ENCODE data around the gene ADAM19. TPM values are rescaled to one million over a fixed set of nuclear protein-coding genes. Genes with fewer than 3 reads are reported as not detected.

The ADAM19 gene
- total RNA-seq, 1 experiment from 2014 or later = 3.5 TPM

DNA sequence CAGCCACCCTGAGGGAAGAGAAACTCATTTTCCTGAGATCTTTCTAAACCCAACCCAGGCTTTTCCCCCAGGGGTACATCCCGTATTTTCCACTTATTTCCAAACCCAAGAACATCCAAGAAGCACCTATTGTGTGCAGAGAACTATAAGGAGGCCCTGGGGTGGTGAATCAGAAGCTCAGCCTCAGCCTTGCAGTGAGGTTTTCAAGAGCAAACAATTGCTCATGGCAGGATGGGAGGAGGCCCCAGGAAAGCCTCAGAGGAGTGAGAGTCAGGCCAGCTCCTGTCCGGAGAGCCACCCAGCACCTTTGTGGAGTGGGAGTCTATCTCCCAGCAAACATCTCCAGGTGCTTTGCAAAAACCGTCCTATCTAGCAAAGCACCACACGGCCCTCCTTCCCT, 96.4 kb downstream of the ADAM19 start:
- BruUV-seq (replicated peaks) = no TSS peak
- no peaks in the 10 kb centered on the region for H3K27me3 ChIP-seq (ENCODE audit: control insufficient read depth, insufficient read depth, low read length)
- TF ChIP-seq, protein P1, sequence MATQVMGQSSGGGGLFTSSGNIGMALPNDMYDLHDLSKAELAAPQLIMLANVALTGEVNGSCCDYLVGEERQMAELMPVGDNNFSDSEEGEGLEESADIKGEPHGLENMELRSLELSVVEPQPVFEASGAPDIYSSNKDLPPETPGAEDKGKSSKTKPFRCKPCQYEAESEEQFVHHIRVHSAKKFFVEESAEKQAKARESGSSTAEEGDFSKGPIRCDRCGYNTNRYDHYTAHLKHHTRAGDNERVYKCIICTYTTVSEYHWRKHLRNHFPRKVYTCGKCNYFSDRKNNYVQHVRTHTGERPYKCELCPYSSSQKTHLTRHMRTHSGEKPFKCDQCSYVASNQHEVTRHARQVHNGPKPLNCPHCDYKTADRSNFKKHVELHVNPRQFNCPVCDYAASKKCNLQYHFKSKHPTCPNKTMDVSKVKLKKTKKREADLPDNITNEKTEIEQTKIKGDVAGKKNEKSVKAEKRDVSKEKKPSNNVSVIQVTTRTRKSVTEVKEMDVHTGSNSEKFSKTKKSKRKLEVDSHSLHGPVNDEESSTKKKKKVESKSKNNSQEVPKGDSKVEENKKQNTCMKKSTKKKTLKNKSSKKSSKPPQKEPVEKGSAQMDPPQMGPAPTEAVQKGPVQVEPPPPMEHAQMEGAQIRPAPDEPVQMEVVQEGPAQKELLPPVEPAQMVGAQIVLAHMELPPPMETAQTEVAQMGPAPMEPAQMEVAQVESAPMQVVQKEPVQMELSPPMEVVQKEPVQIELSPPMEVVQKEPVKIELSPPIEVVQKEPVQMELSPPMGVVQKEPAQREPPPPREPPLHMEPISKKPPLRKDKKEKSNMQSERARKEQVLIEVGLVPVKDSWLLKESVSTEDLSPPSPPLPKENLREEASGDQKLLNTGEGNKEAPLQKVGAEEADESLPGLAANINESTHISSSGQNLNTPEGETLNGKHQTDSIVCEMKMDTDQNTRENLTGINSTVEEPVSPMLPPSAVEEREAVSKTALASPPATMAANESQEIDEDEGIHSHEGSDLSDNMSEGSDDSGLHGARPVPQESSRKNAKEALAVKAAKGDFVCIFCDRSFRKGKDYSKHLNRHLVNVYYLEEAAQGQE (IDR thresholded peaks at IDR 0.05; ENCODE audit: insufficient read depth in 1 of 2, low read depth in 2 of 2, low read length in 1 of 2) = no peak
- TF ChIP-seq POLR2AphosphoS5 (IDR thresholded peaks at IDR 0.05; ENCODE audit: low read depth, low read length) (no peak), SIN3A (IDR thresholded peaks at IDR 0.05; ENCODE audit: borderline replicate concordance, insufficient read depth, low read depth, low read length) (no peak), TCF7L2 (IDR thresholded peaks at IDR 0.05; ENCODE audit: low read depth, low read length) (no peak)
- TF ChIP-seq, protein P2, sequence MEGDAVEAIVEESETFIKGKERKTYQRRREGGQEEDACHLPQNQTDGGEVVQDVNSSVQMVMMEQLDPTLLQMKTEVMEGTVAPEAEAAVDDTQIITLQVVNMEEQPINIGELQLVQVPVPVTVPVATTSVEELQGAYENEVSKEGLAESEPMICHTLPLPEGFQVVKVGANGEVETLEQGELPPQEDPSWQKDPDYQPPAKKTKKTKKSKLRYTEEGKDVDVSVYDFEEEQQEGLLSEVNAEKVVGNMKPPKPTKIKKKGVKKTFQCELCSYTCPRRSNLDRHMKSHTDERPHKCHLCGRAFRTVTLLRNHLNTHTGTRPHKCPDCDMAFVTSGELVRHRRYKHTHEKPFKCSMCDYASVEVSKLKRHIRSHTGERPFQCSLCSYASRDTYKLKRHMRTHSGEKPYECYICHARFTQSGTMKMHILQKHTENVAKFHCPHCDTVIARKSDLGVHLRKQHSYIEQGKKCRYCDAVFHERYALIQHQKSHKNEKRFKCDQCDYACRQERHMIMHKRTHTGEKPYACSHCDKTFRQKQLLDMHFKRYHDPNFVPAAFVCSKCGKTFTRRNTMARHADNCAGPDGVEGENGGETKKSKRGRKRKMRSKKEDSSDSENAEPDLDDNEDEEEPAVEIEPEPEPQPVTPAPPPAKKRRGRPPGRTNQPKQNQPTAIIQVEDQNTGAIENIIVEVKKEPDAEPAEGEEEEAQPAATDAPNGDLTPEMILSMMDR (IDR thresholded peaks at IDR 0.05) = no peak
- no peaks in the 10 kb centered on the region for H3K9me3 ChIP-seq (ENCODE audit: control insufficient read depth, insufficient read depth, low read depth, low read length)
- H3K4me3 ChIP-seq (ENCODE audit: low read depth in 2 of 2, low read length in 2 of 2) = no peak overlapping the region
- DNase-seq (ENCODE audit: low read depth, low spot score) (no peak), ATAC-seq (peak; percentile 49; the same call in 1 of the 2 replicates)
- intact Hi-C loops (cut with micrococcal nuclease; ENCODE audit: unreplicated experiment) = loop anchor here (5.0 kb wide), 1 partner anchor 137 kb away; no protein-coding TSS in a partner anchor
- in situ Hi-C loops (cut with HindIII; ENCODE audit: low pct_unique_long_range_greater_than_20kb, low sequenced_read_pairs) = no loop called here
- H3K4me1 ChIP-seq (ENCODE audit: control insufficient read depth, insufficient read depth, low read length) = no peaks in the 10 kb centered on the region
- H3K36me3 ChIP-seq (ENCODE audit: control insufficient read depth, insufficient read depth, low read length) = no peaks in the 10 kb centered on the region
- CTCF ChIA-PET = no interaction called here
- no peak overlapping the region for H3K27ac ChIP-seq (ENCODE audit: low read length)
- POLR2A ChIA-PET = no interaction called here

DNA sequence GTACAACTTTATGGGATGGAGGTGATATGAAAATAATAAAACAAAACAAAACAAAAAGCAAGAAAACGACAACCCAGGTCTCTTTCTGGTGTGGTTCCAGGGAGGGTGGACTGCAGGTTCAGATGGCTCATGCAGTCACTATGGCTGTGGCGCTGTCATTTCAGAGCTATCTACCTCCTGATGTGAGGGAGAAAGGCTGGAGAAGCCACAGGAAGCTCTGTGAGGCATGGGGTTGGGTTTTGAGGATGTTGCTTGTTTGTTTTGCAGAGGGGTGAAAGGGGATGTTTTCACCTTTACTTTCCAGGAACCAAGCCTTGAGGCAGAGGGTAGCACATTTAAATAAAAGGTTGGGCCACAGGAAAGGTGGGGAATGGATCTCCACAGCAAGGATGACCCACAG, 96.8 kb downstream of the ADAM19 start:
- Histone ChIP-seq H3K4me3 (ENCODE audit: low read depth in 2 of 2, low read length in 2 of 2) (no peak overlapping the region), H3K36me3 (ENCODE audit: control insufficient read depth, insufficient read depth, low read length) (no peaks in the 10 kb centered on the region), H3K27me3 (ENCODE audit: control insufficient read depth, insufficient read depth, low read length) (no peaks in the 10 kb centered on the region), H3K9me3 (ENCODE audit: control insufficient read depth, insufficient read depth, low read depth, low read length) (no peaks in the 10 kb centered on the region), H3K4me1 (ENCODE audit: control insufficient read depth, insufficient read depth, low read length) (no peaks in the 10 kb centered on the region), H3K27ac (ENCODE audit: low read length) (no peak overlapping the region)
- in situ Hi-C loops (cut with HindIII; ENCODE audit: low pct_unique_long_range_greater_than_20kb, low sequenced_read_pairs) = no loop called here
- TF ChIP-seq, protein P2 (IDR thresholded peaks at IDR 0.05) = no peak
- POLR2A ChIA-PET = no interaction called here
- BruUV-seq (replicated peaks) = no TSS peak
- CTCF ChIA-PET = no interaction called here
- DNase-seq (ENCODE audit: low read depth, low spot score) (no peak), ATAC-seq (no peak)
- intact Hi-C loops (cut with micrococcal nuclease; ENCODE audit: unreplicated experiment) = loop anchor here (5.0 kb wide), 1 partner anchor 136 kb away; no protein-coding TSS in a partner anchor

Measured in Panc1 (cell line).